ENCODE data around the gene MPST.

The MPST gene

GRCh38 chr22:37032134-37032534, 12.6 kb downstream of the MPST start:
- TF ChIP-seq MAX (IDR thresholded peaks at IDR 0.05; ENCODE audit: low read depth, low read length), result no peak
- TF ChIP-seq CTCF (IDR thresholded peaks at IDR 0.05; ENCODE audit: low read depth, low read length), result no peak
- no peak for TF ChIP-seq MYC (IDR thresholded peaks at IDR 0.05; ENCODE audit: low read depth, low read length)
- no peak for TF ChIP-seq POLR2A (IDR thresholded peaks at IDR 0.05; ENCODE audit: extremely low read depth, insufficient read length)
- H3K4me3 ChIP-seq (ENCODE audit: low read depth, low read length), result no peak overlapping the region
- no peak for DNase-seq (ENCODE audit: low read depth)

GRCh38 chr22:37032535-37033460, 13.3 kb downstream of the MPST start:
- peak; percentile 87 for DNase-seq (ENCODE audit: low read depth)
- TF ChIP-seq MAX (IDR thresholded peaks at IDR 0.05; ENCODE audit: low read depth, low read length) (peak; percentile 12; the same call in 1 of the 2 replicates), MYC (IDR thresholded peaks at IDR 0.05; ENCODE audit: low read depth, low read length) (no peak)
- no peak overlapping the region for H3K4me3 ChIP-seq (ENCODE audit: low read depth, low read length)

GRCh38 chr22:37033605-37034430, 14.3 kb downstream of the MPST start:
- no peak overlapping the region for H3K4me3 ChIP-seq (ENCODE audit: low read depth, low read length)
- no peak for TF ChIP-seq CTCF (IDR thresholded peaks at IDR 0.05; ENCODE audit: low read depth, low read length)
- TF ChIP-seq POLR2A (IDR thresholded peaks at IDR 0.05; ENCODE audit: extremely low read depth, insufficient read length), result no peak
- no peak for TF ChIP-seq MAX (IDR thresholded peaks at IDR 0.05; ENCODE audit: low read depth, low read length)
- no peak for TF ChIP-seq MYC (IDR thresholded peaks at IDR 0.05; ENCODE audit: low read depth, low read length)

GRCh38 chr22:37036655-37037377, 17.3 kb downstream of the MPST start:
- H3K4me3 ChIP-seq (ENCODE audit: low read depth, low read length), result no peak overlapping the region
- DNase-seq (ENCODE audit: low read depth), result no peak
- TF ChIP-seq MAX (IDR thresholded peaks at IDR 0.05; ENCODE audit: low read depth, low read length) (no peak), CTCF (IDR thresholded peaks at IDR 0.05; ENCODE audit: low read depth, low read length) (no peak), MYC (IDR thresholded peaks at IDR 0.05; ENCODE audit: low read depth, low read length) (no peak), POLR2A (IDR thresholded peaks at IDR 0.05; ENCODE audit: extremely low read depth, insufficient read length) (no peak)

More at GRCh38 chr22:37033605-37034430, 14.3 kb downstream of the MPST start:
- DNase-seq (ENCODE audit: low read depth), result no peak

- TF ChIP-seq MYC (IDR thresholded peaks at IDR 0.05; ENCODE audit: low read depth, low read length), result no peak
- no peak for TF ChIP-seq MAX (IDR thresholded peaks at IDR 0.05; ENCODE audit: low read depth, low read length)
- TF ChIP-seq CTCF (IDR thresholded peaks at IDR 0.05; ENCODE audit: low read depth, low read length), result no peak
- no peak for TF ChIP-seq POLR2A (IDR thresholded peaks at IDR 0.05; ENCODE audit: extremely low read depth, insufficient read length)
These were observed 18.1 kb downstream of the MPST start for GRCh38 chr22:37037669-37038068.

More at GRCh38 chr22:37037669-37038068, 18.1 kb downstream of the MPST start:
- DNase-seq (ENCODE audit: low read depth), result no peak
- no peak overlapping the region for H3K4me3 ChIP-seq (ENCODE audit: low read depth, low read length)

Measured in NB4 (cell line).